ENCODE data around the gene SLC6A19.

DNA sequence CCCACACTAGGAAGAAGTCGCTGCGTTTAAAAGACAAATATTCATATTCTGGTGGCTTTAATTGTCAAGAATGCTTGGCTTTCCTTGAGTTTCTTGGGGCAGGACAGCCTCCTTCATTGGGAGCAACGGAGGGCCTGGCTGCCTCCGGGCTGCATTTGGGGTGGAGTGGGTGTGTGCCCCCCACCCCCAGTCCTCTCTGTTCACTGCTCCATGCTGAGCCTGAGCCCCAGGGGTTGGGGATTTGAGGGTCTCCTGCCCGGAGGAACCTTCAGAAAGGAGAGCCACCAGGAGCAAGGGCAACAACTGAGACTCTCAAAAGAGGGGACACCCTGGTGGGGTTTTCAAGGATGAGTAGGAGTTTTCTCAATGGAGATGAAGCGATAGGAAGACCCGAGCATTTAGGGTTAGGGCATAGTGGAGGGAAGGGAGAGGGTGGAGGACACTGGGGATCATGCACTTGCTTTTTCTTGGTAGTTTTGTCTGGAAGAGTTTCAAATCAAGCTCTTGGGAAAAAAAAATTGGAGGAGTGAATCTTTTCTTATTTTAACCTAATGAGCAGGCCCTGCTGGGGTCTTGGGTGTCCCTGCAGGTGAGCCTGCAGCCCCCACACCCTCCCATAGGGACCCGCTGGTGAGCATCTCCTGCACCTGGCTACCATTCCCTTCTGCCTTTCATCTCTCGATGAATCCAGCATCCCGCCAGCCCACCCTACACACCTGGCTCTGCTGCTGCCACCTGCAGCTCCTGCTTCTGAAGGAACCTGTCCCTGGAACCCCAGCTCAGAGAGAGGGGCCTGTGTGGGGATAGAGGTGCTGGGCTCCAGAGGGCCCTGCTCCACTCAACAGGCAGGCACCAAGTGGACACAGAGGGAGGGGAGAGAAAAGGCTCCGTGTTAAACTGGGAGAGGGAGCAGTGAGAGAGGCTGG lies 4.1 kb downstream of the SLC6A19 start:
- TF ChIP-seq, protein P1, sequence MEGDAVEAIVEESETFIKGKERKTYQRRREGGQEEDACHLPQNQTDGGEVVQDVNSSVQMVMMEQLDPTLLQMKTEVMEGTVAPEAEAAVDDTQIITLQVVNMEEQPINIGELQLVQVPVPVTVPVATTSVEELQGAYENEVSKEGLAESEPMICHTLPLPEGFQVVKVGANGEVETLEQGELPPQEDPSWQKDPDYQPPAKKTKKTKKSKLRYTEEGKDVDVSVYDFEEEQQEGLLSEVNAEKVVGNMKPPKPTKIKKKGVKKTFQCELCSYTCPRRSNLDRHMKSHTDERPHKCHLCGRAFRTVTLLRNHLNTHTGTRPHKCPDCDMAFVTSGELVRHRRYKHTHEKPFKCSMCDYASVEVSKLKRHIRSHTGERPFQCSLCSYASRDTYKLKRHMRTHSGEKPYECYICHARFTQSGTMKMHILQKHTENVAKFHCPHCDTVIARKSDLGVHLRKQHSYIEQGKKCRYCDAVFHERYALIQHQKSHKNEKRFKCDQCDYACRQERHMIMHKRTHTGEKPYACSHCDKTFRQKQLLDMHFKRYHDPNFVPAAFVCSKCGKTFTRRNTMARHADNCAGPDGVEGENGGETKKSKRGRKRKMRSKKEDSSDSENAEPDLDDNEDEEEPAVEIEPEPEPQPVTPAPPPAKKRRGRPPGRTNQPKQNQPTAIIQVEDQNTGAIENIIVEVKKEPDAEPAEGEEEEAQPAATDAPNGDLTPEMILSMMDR (IDR thresholded peaks at IDR 0.05), result no peak
- no peak for TF ChIP-seq POLR2A (IDR thresholded peaks at IDR 0.05)
